ENCODE results near the gene DSCAML1.

Gene DSCAML1

GRCh38 chr11:117481885-117482284 is 315.1 kb downstream of the DSCAML1 start:
- no peak for DNase-seq

GRCh38 chr11:117481036-117481435 is 316.0 kb downstream of the DSCAML1 start:
- no peak for DNase-seq

GRCh38 chr11:117480221-117480620 is 316.8 kb downstream of the DSCAML1 start:
- DNase-seq, result no peak

- DNase-seq, result no peak
These were observed 317.6 kb downstream of the DSCAML1 start for GRCh38 chr11:117479372-117479771.

GRCh38 chr11:117478926-117479325 is 318.1 kb downstream of the DSCAML1 start:
- no peak for DNase-seq

- no peak for DNase-seq
These were observed 318.7 kb downstream of the DSCAML1 start for GRCh38 chr11:117478126-117478860.

GRCh38 chr11:117477721-117478120 is 319.3 kb downstream of the DSCAML1 start:
- DNase-seq, result no peak

GRCh38 chr11:117476531-117477142 is 320.4 kb downstream of the DSCAML1 start:
- DNase-seq, result no peak

- DNase-seq, result no peak
These were observed 321.1 kb downstream of the DSCAML1 start for GRCh38 chr11:117475716-117476530.

- DNase-seq, result no peak
These were observed 323.4 kb downstream of the DSCAML1 start for GRCh38 chr11:117473481-117474091.

GRCh38 chr11:117471776-117472175 is 325.2 kb downstream of the DSCAML1 start:
- DNase-seq, result no peak

- DNase-seq, result no peak
These were observed 326.4 kb downstream of the DSCAML1 start for GRCh38 chr11:117470576-117470975.

- no peak for DNase-seq
These were observed 328.1 kb downstream of the DSCAML1 start for GRCh38 chr11:117468888-117469287.

- no peak for DNase-seq
These were observed 329.2 kb downstream of the DSCAML1 start for GRCh38 chr11:117467770-117468169.

- DNase-seq, result no peak
These were observed 330.1 kb downstream of the DSCAML1 start for GRCh38 chr11:117466966-117467365.

GRCh38 chr11:117465236-117465997 is 331.6 kb downstream of the DSCAML1 start:
- no peak for DNase-seq

GRCh38 chr11:117464778-117465177 is 332.2 kb downstream of the DSCAML1 start:
- no peak for DNase-seq

- no peak for DNase-seq
These were observed 334.2 kb downstream of the DSCAML1 start for GRCh38 chr11:117462864-117463247.

- no peak for DNase-seq
These were observed 334.7 kb downstream of the DSCAML1 start for GRCh38 chr11:117462183-117462863.

GRCh38 chr11:117461396-117462182 is 335.4 kb downstream of the DSCAML1 start:
- no peak for DNase-seq

GRCh38 chr11:117459979-117460300 is 337.1 kb downstream of the DSCAML1 start:
- DNase-seq, result no peak

Data from CD4-positive, alpha-beta T cell treated with Interleukin-17A for 1 hour (primary cell).